Thyroid gland (tissue), 4 donors: ENCODE results near the gene APBB1IP.

Source experiments
- POLR2A ChIP-seq, 2 donors: fragments of 450-650 bp; IDR thresholded peaks; one replicate each; pipeline ENCODE4 v1.6.1; 2017; ENCODE audit warnings: antibody characterized with exemption in 2 of 2, mild to moderate bottlenecking in 2 of 2, moderate library complexity in 1 of 2
- TF ChIP-seq, protein P1 (sequence below), 6 experiments: fragments of 200-600 bp in 3 of 6; fragments of 450-650 bp in 3 of 6; sonication (generic) in 3 of 6; IDR thresholded peaks; one replicate each; pipeline ENCODE4 v1.5.1; 2016 to 2019; ENCODE audit warnings: antibody characterized with exemption in 6 of 6, mild to moderate bottlenecking in 2 of 6, inconsistent platforms in 1 of 6, moderate library complexity in 1 of 6

DNA sequence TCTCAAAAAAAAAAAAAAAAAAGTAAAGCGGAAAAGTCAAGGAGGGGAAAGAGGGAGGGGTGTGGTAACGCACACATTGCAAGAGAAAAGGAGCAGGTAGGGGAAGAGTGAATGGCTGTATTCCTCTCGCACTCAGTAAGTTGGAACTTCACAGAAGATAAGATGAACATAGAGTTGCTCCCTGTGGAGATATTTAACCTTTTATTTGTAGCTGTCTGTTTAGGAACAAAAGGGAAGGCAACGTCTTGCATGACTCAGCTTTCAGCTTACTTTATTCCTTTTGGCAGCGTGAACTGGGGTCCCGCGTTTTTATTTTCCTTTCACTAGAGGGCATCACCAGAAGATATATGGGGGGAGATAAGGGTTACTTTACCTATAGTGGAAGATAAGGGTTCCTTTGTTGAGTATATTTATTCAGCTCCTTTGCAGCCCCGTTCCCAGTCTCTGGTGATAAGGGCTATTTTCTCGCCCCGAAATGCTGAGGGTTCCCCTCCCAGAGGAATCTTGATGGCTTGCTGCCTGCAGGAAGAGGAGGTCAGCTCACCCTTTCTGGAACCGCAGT, 78.5 kb downstream of the APBB1IP start:
- no peak for TF ChIP-seq POLR2A (IDR thresholded peaks at IDR 0.05)
- TF ChIP-seq, protein P1, sequence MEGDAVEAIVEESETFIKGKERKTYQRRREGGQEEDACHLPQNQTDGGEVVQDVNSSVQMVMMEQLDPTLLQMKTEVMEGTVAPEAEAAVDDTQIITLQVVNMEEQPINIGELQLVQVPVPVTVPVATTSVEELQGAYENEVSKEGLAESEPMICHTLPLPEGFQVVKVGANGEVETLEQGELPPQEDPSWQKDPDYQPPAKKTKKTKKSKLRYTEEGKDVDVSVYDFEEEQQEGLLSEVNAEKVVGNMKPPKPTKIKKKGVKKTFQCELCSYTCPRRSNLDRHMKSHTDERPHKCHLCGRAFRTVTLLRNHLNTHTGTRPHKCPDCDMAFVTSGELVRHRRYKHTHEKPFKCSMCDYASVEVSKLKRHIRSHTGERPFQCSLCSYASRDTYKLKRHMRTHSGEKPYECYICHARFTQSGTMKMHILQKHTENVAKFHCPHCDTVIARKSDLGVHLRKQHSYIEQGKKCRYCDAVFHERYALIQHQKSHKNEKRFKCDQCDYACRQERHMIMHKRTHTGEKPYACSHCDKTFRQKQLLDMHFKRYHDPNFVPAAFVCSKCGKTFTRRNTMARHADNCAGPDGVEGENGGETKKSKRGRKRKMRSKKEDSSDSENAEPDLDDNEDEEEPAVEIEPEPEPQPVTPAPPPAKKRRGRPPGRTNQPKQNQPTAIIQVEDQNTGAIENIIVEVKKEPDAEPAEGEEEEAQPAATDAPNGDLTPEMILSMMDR (IDR thresholded peaks at IDR 0.05), result no peak
